Measurements from ENCODE around the gene IL6.

- no peak for TF ChIP-seq CTCF (IDR thresholded peaks at IDR 0.05; ENCODE audit: poor library complexity, severe bottlenecking)
- TF ChIP-seq EZH2 (IDR thresholded peaks at IDR 0.05; ENCODE audit: borderline replicate concordance, insufficient read depth, low read length, poor library complexity, severe bottlenecking), result no peak
- TF ChIP-seq REST (IDR thresholded peaks at IDR 0.05; ENCODE audit: borderline replicate concordance), result no peak
- TF ChIP-seq TAF1 (IDR thresholded peaks at IDR 0.05; ENCODE audit: low read depth), result no peak
- no peak for TF ChIP-seq POLR2AphosphoS5 (IDR thresholded peaks at IDR 0.05)
- no peak for TF ChIP-seq RAD21 (conservative IDR thresholded peaks at IDR 0.05)
Observed at GRCh38 chr7:22717760-22718159, 9.2 kb upstream of the IL6 start.

All from neural cell (in vitro differentiated cells).